ENCODE data around the gene CACNG4.

GRCh38 chr17:67074781-67075180, 110.3 kb downstream of the CACNG4 start:
- TF ChIP-seq POLR2A (IDR thresholded peaks at IDR 0.05) (no peak), CTCF (IDR thresholded peaks at IDR 0.05) (no peak), POLR2AphosphoS5 (IDR thresholded peaks at IDR 0.05) (no peak)
